ENCODE measurements around the gene AGPAT1. TPM values are rescaled to one million over a fixed set of nuclear protein-coding genes. Genes with fewer than 3 reads are reported as not detected.

Gene AGPAT1
- total and polyA plus RNA-seq, 10 of the 15 experiments (the other 5 are each of a cell fraction or from before 2014, with no cell fraction given), result 13.9 to 39.5 (median 24.7) TPM

GRCh38 chr6:32127717-32128592, 47.9 kb downstream of the AGPAT1 start, which contains the start of gene ATF6B (continued):
- no peak for TF ChIP-seq REST (IDR thresholded peaks at IDR 0.05; ENCODE audit: low read depth, low read length)
- no peak for TF ChIP-seq SUPT20H (IDR thresholded peaks at IDR 0.05; ENCODE audit: borderline replicate concordance, control insufficient read depth, low read depth, low read length)
- TF ChIP-seq CHD4 (IDR thresholded peaks at IDR 0.05), result no peak
- peak; percentile 66; the same call in 1 of the 2 replicates for TF ChIP-seq IRF3 (IDR thresholded peaks at IDR 0.05)
- no peak for TF ChIP-seq RCOR1 (conservative IDR thresholded peaks at IDR 0.05; ENCODE audit: low read depth, low read length)
- TF ChIP-seq CREB1 (IDR thresholded peaks at IDR 0.05; ENCODE audit: low read depth), result peak; percentile 78

All from GM12878 (cell line).